Upper lobe of left lung (tissue), 4 donors: ENCODE data around the gene RFESD.
"Not testable (repeated sequence)": the region's sequence is repeated elsewhere in the genome, so short reads cannot be mapped to it uniquely, and the experiment has no call there.

Experiments
- CTCF ChIP-seq, 6 experiments: fragments of 450-650 bp in 4 of 6; fragments of 200-600 bp in 2 of 6; sonication (generic) in 2 of 6; IDR thresholded peaks; one replicate each; pipeline ENCODE4 v1.5.1; 2016 to 2019; ENCODE audit warnings: antibody characterized with exemption in 6 of 6
- EP300 ChIP-seq, 4 donors: sonication (generic); formaldehyde crosslinking; IDR thresholded peaks; one replicate each; pipeline ENCODE4 v1.5.1; 2017; ENCODE audit warnings: antibody characterized with exemption in 4 of 4, control low read depth in 2 of 4
- POLR2A ChIP-seq, 4 donors: fragments of 450-650 bp; IDR thresholded peaks; one replicate each; pipeline ENCODE4 v1.5.1; 2016 to 2017; ENCODE audit warnings: antibody characterized with exemption in 4 of 4, mild to moderate bottlenecking in 2 of 4
- POLR2AphosphoS5 ChIP-seq, 2 donors: sonication (generic); formaldehyde crosslinking; IDR thresholded peaks; one replicate each; pipeline ENCODE4 v1.5.1; 2017; ENCODE audit warnings: antibody characterized with exemption in 2 of 2

- not testable (repeated sequence) for TF ChIP-seq CTCF, POLR2AphosphoS5, EP300, POLR2A (IDR thresholded peaks at IDR 0.05)
Measured at GRCh38 chr5:95632942-95633341, 13.6 kb upstream of the RFESD start.
